GM23338 (cell line): ENCODE measurements around the gene PPM1L. TPM values are rescaled to one million over a fixed set of nuclear protein-coding genes. Genes with fewer than 3 reads are reported as not detected.

ENCODE experiments used
- ATAC-seq: fragments of 200-7000 bp; cut with Tn5 transposase; 3 replicates; pipeline ENCODE4 v1.9.1; 2020
- DNase-seq: peaks from one replicate; pipeline ENCODE4 v3.0.0-alpha.2; 2015; ENCODE audit warnings: low spot score
- H2AFZ ChIP-seq: fragments of 200-600 bp; sonication (generic); 2 replicates; pipeline ENCODE4 v1.8.0; 2016; ENCODE audit warnings: antibody characterized with exemption, mild to moderate bottlenecking, moderate library complexity
- H3F3A ChIP-seq: fragments of 200-600 bp; sonication (generic); replicated peaks from 2 replicates; pipeline ENCODE4 v1.8.0; 2017; ENCODE audit warnings: antibody characterized with exemption, mixed run types, low read depth
- H3K27ac ChIP-seq: fragments of 200-600 bp; sonication (generic); 2 replicates; pipeline ENCODE4 v1.6.1; 2016; ENCODE audit warnings: low read depth
- H3K27me3 ChIP-seq: fragments of 200-600 bp; sonication (generic); 2 replicates; pipeline ENCODE4 v1.8.0; 2016; ENCODE audit warnings: mild to moderate bottlenecking, mixed run types, moderate library complexity; ENCODE audit not compliant: insufficient read depth
- H3K36me3 ChIP-seq: fragments of 200-600 bp; sonication (generic); 2 replicates; pipeline ENCODE4 v1.8.0; 2016; ENCODE audit warnings: mild to moderate bottlenecking; ENCODE audit not compliant: insufficient read depth
- H3K4me1 ChIP-seq: fragments of 200-600 bp; sonication (generic); 2 replicates; pipeline ENCODE4 v1.8.0; 2016; ENCODE audit warnings: mild to moderate bottlenecking, moderate library complexity; ENCODE audit not compliant: insufficient read depth
- H3K4me2 ChIP-seq: fragments of 200-600 bp; sonication (generic); 2 replicates; pipeline ENCODE4 v1.7.1; 2017; ENCODE audit warnings: mixed run types
- H3K4me3 ChIP-seq: fragments of 200-600 bp; sonication (generic); 2 replicates; pipeline ENCODE4 v1.6.1; 2016; ENCODE audit warnings: mixed run types
- H3K79me2 ChIP-seq: fragments of 200-600 bp; sonication (generic); replicated peaks from 2 replicates; pipeline ENCODE4 v1.8.0; 2017; ENCODE audit warnings: mild to moderate bottlenecking; ENCODE audit not compliant: insufficient read depth
- H3K9me2 ChIP-seq: fragments of 200-600 bp; sonication (generic); 2 replicates; pipeline ENCODE4 v1.8.0; 2017; ENCODE audit not compliant: insufficient read depth
- H4K20me1 ChIP-seq: fragments of 200-600 bp; sonication (generic); replicated peaks from 2 replicates; pipeline ENCODE4 v1.8.0; 2017; ENCODE audit warnings: mild to moderate bottlenecking; ENCODE audit not compliant: insufficient read depth
- H3K27ac Mint-ChIP-seq: 2 replicates; pipeline ENCODE4 v1.8.0; 2020; ENCODE audit warnings: inconsistent platforms, mild to moderate bottlenecking, moderate library complexity, mixed read lengths
- H3K27me3 Mint-ChIP-seq: 3 replicates; pipeline ENCODE4 v1.8.0; 2022; ENCODE audit warnings: low read depth, mild to moderate bottlenecking, moderate library complexity, mixed read lengths, inconsistent platforms; ENCODE audit not compliant: insufficient read depth, poor library complexity
- H3K36me3 Mint-ChIP-seq: 3 replicates; pipeline ENCODE4 v1.8.0; 2021; ENCODE audit warnings: low read depth, mild to moderate bottlenecking, inconsistent platforms, moderate library complexity, mixed read lengths
- H3K4me1 Mint-ChIP-seq: 3 replicates; pipeline ENCODE4 v1.8.0; 2020; ENCODE audit warnings: mild to moderate bottlenecking, inconsistent platforms, mixed read lengths
- H3K4me3 Mint-ChIP-seq: 3 replicates; pipeline ENCODE4 v1.8.0; 2021; ENCODE audit warnings: moderate library complexity, mild to moderate bottlenecking, inconsistent platforms, mixed read lengths
- H3K9me3 Mint-ChIP-seq: 3 replicates; pipeline ENCODE4 v1.8.0; 2020; ENCODE audit warnings: moderate library complexity, mild to moderate bottlenecking, inconsistent platforms, mixed read lengths
- CTCF ChIP-seq, 2 experiments: fragments of 200-600 bp in 1 of 2; sonication (generic) in 1 of 2; conservative IDR thresholded peaks; 2 replicates each; pipeline versions ENCODE4 v1.5.1 to v1.6.1; 2016 to 2017; ENCODE audit warnings: antibody characterized with exemption in 2 of 2, low read depth in 2 of 2, mild to moderate bottlenecking in 2 of 2, moderate library complexity in 1 of 2
- ETS1 ChIP-seq: IDR thresholded peaks from 2 replicates; pipeline ENCODE4 v1.6.1; 2016; ENCODE audit warnings: antibody characterized with exemption
- EZH2 ChIP-seq: fragments of 200-600 bp; sonication (generic); IDR thresholded peaks from one replicate; pipeline ENCODE4 v1.8.0; 2017; ENCODE audit warnings: antibody characterized with exemption, mild to moderate bottlenecking, low read depth; ENCODE audit not compliant: unreplicated experiment
- EZH2phosphoT487 ChIP-seq: fragments of 200-600 bp; sonication (generic); IDR thresholded peaks from one replicate; pipeline ENCODE4 v1.8.1; 2018; ENCODE audit warnings: antibody characterized with exemption; ENCODE audit not compliant: unreplicated experiment
- JUNB ChIP-seq: IDR thresholded peaks from one replicate; pipeline ENCODE4 v1.6.1; 2016; ENCODE audit warnings: antibody characterized with exemption; ENCODE audit not compliant: unreplicated experiment
- NANOG ChIP-seq: IDR thresholded peaks from 2 replicates; pipeline ENCODE4 v1.6.1; 2016; ENCODE audit warnings: antibody characterized with exemption, borderline replicate concordance
- POLR2AphosphoS5 ChIP-seq: IDR thresholded peaks from 2 replicates; pipeline ENCODE4 v1.6.1; 2016; ENCODE audit warnings: antibody characterized with exemption, low read depth
- REST ChIP-seq: IDR thresholded peaks from one replicate; pipeline ENCODE4 v1.6.1; 2018; ENCODE audit warnings: antibody characterized with exemption; ENCODE audit not compliant: unreplicated experiment
- STAT1 ChIP-seq: IDR thresholded peaks from one replicate; pipeline ENCODE4 v1.6.1; 2016; ENCODE audit warnings: antibody characterized with exemption; ENCODE audit not compliant: unreplicated experiment
- ZNF114 ChIP-seq: fragments of 250-450 bp; sonication (Bioruptor Pico); IDR thresholded peaks from 2 replicates; pipeline ENCODE4 v1.5.0; 2020; ENCODE audit warnings: mild to moderate bottlenecking, moderate library complexity
- ZNF331 ChIP-seq: fragments of 250-450 bp; sonication (Bioruptor Pico); IDR thresholded peaks from 2 replicates; pipeline ENCODE4 v1.5.0; 2020; ENCODE audit warnings: low read depth, mild to moderate bottlenecking, moderate library complexity
- ZNF462 ChIP-seq: fragments of 250-450 bp; sonication (Bioruptor Pico); IDR thresholded peaks from 2 replicates; pipeline ENCODE4 v1.5.0; 2020; ENCODE audit warnings: mild to moderate bottlenecking, moderate library complexity
- polyA plus RNA-seq: library from polyadenylated mRNA; unstranded; fragments of >200 nt; fragmentation: Nextera tagmentation; extraction: Ambion mirVana; gene quantifications from 2 replicates; pipeline ENCODE4 v1.2.1, GENCODE V29; 2016
- total RNA-seq: library from RNA; depleted of rRNA; stranded (reverse); fragments of >200 nt; shearing (Covaris generic); gene quantifications from 2 replicates; pipeline ENCODE4 v1.2.3, GENCODE V29; 2014

PPM1L gene
- total and polyA plus RNA-seq, 2 experiments from 2014 or later, result 3.9 to 26.4 TPM

- TF ChIP-seq CTCF (conservative IDR thresholded peaks at IDR 0.05; ENCODE audit: low read depth in 2 of 2), result no peak
- TF ChIP-seq EZH2, result no peak
- no peak for TF ChIP-seq REST
- TF ChIP-seq ETS1, result no peak
- no peak for TF ChIP-seq ZNF114
- TF ChIP-seq POLR2AphosphoS5, result no peak
- TF ChIP-seq JUNB, result no peak
- TF ChIP-seq NANOG, result no peak
- no peak for TF ChIP-seq EZH2phosphoT487
- no peak for TF ChIP-seq ZNF331
These were observed 261.9 kb downstream of the PPM1L start (continued) for GRCh38 chr3:161017971-161018370.

GRCh38 chr3:161020256-161020655 is 264.2 kb downstream of the PPM1L start:
- H3K27me3 Mint-ChIP-seq, result peaks cover 5% of the 10 kb centered on the region
- no peak for ATAC-seq
- TF ChIP-seq STAT1 (no peak), ZNF462 (CRISPR knock-in tag) (no peak)

More at GRCh38 chr3:161020256-161020655, 264.2 kb downstream of the PPM1L start:
- H3K36me3 Mint-ChIP-seq, result peaks cover 17% of the 10 kb centered on the region
- H3K4me3 Mint-ChIP-seq, result no peak overlapping the region
- Histone ChIP-seq H3K27ac (no peak overlapping the region), H3K27me3 (no peaks in the 10 kb centered on the region), H3K4me3 (no peak overlapping the region), H3K9me2 (no peaks in the 10 kb centered on the region), H3F3A (no peaks in the 10 kb centered on the region), H4K20me1 (no peaks in the 10 kb centered on the region), H2AFZ (no peak overlapping the region), H3K4me2 (no peak overlapping the region), H3K36me3 (peaks cover 5% of the 10 kb centered on the region; the same call in 1 of the 2 replicates), H3K79me2 (no peaks in the 10 kb centered on the region), H3K4me1 (no peaks in the 10 kb centered on the region)
- DNase-seq, result no peak
- no peak overlapping the region for H3K27ac Mint-ChIP-seq
- H3K9me3 Mint-ChIP-seq, result peaks cover 23% of the 10 kb centered on the region
- no peaks in the 10 kb centered on the region for H3K4me1 Mint-ChIP-seq
